Activated CD4-positive, alpha-beta T cell treated with anti-CD3 and anti-CD28 coated beads, Interleukin-2, amount 50 U/mL, for 16 hours (primary cell): ENCODE results near the gene SMG6.
A peak's percentile ranks its signal among the peaks of the same experiment; 100 is the strongest.

Experiments used
- DNase-seq: peaks from one replicate; pipeline ENCODE4 v3.0.0-alpha.2; 2020

SMG6 gene

GRCh38 chr17:2056206-2057174 is 247.1 kb downstream of the SMG6 start:
- peak; percentile 43 for DNase-seq

- DNase-seq = no peak
Observed at GRCh38 chr17:2055292-2056205, 248.0 kb downstream of the SMG6 start.

DNA sequence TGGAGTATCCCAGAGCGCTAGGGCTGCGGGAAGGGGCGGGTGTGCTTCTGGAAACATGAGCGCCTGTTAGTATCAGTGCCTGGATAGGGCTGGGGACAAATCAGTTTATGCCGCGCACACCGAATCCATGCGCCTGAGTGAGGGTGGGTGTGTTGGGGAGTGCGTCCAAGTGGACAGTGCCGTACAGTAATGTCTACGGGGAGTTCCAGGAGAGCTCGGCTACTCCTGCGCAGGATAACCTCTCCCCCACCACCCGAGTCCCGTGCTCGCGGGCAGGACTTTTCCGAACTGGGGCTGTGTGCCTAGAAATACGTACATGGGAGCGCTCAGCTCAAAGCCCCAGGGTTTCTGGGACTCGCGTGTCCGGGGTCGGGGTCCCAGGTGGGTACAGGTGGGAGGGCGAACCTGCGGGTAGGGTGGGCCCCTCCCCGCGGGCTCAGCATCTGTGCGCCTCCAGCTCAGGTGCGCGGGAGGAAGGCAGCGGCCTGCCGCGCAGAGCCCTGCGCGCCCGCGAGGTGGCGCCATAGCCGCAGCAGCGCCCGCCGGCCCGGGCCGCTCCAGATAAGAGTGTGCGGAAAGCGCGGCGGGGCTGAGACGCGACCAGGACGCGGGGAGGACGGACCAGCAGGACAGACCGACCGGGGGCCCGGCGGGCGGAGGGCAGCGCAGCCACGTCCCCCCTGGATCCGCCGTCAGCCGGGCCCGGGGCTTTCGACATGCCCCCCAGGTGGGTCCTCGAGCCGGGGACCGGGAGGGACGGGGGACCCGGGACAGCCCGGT is 248.9 kb downstream of the SMG6 start, which contains the start of gene HIC1:
Gene HIC1 (plus strand): TSS at position 592 of the 780 bp plus-strand sequence. CDS start 1,588 bp downstream, outside the sequence.
- peak; percentile 74 for DNase-seq

DNA sequence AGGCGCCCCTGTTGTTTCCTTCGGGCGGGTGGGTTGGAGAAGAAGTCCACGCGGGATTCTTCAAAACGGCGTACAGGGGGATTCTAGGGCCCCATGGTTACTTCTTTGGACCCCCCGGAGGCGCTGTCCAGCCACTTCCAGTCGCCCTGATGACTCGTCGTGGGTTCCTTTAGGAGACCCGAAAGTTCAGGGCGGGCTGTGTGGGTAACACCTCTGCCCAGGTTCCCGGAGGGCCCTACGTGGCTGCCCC is 249.4 kb downstream of the SMG6 start:
- no peak for DNase-seq

DNA sequence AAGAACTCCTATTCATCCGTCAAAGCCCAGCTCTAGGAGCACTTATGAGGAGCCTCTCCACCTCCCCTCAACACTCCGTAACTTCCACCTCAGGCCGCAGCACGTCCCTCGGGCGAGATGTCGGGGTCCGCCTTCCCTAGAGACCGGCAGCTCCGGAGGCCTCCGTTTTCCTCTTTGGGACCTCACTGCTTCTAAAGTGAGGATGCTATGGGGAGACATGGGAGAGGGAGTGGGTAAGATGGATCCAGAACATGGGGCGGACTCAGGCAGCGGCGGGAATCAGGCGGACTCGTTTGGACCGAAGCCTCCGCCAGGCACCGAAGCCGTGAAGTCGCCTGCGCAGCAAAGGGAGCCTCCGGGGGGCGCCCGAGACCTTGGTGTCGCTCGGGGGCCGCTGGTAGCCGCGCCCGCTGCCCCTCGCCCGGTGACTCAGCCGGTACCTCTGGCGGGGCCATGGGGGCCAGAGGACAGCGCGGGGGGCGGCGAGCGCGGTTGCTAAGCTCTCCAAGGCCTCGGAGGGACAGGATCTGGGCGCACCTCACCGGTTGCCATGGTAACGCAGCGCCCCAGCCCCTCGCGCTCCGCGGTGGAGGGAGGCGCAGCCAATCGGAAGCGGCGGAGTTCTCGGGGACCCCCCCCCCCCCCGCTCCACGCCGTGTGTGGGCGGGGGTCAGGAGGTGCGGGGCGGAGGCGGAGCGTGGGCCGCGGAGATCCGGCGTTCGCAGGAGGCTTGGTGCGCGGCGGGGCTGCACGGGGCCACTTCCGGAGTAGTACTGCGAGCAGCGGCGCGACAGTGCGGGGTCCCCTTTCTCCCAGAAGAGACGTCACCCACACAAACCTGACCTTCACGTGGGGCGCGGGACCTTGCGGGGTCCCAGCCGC is 250.0 kb downstream of the SMG6 start:
- DNase-seq = peak; percentile 57

DNA sequence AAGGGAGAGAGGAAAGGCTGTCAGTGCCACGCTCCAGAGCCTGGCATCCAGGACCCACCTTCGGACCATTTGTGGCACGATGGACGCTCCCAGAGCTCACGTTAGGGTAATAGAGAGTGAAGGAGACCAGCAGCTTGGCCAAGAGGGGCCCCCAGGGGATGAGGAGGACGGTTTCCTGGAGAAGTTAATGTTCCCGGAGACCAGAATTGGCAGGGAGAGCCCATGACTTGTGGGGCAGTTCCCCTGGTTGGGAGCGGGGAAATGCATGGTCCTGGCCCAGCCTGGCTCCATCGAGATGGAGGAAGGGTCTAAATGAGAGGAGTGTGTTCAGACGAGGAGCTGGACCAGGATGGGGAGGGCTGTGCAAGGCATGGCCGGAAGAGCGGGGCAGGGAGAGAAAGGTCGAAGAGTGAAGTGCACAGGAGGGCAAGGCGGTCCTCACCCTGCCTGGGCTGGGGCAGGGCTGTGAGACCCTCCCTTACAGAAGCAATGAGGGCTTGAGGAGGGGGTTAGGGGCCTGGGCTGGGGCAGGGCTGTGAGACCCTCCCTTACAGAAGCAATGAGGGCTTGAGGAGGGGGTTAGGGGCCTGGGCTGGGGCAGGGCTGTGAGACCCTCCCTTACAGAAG is 251.5 kb downstream of the SMG6 start:
- no peak for DNase-seq

DNA sequence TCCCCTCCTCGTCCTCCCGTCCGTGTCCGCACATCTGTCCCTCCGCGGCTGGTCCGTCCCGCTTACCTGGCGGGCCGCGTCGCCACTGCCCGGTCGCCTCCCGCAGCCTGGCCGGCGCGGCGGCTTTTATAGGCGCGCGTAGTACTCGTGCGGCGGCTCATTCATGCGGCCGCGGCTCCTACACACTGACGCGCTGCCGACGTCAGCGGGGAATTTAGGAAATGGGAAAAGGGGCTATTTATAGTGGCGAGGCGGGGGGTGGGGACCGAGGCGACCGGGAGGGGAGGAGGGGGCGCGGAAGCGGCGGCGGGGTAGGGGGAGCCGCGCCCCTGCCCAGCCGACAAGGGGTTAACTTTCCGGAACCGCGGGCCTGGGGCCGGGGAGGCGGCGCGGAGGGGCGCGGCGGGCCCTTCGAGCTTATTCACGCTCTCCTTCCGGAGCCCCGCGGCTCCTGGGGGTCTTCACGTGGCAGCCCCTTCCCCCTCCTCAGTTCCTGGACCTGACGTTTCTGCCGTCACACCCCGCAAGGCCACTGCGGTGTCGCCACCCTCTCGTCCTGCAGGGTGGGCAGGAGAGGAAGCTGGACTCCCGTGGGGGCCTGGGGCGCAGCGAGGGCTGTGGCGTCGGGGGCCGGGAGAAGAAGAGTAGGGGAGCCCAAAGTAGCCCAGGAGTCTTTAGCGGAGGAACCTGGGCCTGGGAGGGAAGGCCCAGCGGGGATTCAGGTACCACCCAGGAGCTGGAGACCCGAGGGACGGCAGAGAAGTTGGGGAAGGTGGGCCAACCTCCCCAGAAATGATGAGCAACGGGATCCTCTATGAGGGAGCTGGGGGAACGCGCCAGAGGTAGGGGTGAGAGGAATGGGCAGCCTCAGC is 252.3 kb downstream of the SMG6 start:
- DNase-seq = no peak

GRCh38 chr17:2050300-2051060 is 253.1 kb downstream of the SMG6 start:
- peak; percentile 48 for DNase-seq

DNA sequence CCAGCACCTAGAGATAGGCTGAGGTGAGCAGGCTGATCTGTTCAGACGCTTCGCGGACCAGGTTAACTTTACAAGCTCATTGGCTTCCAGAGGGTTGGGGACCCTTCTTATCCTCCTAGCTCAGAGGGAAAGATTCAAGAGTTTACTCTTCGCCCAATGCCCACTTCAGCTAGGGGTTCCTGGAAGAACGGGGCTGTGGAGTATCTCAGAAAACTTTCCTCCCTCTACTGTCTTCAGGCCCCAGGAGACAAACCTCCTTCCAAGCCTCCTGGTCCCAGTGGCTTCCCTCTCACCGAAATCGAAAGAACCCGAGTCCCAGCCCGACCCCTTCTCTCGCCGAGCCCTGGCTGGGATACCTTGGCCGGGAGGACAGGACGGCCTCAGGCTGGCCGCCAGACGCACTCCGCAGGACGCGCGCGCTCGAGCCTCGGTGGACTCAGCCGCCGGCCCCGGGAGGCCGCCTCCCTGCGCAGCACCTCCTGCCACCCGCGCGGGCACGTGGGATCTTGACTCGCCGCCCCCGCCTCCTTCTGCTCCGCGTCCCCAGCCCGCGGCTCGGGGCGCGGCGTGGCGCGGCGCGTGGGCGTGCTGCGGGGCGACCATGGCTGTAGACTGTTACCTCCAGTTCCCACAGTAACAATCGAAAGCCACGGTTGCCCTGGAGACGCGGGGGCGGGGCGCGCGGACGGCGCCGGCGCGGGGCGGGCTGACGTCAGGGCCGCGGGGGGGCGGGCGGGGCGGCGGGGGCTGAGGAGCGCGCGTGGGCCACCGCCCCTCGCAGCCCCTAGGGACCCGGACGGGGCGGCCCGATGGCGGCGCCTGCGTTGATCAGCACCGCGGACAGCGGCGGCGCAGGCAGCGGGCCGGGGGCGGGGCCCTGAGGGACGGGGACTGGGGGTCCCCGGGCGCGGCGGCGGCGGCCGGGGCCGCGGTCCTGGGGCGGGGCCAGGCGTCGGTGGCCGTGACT is 254.0 kb downstream of the SMG6 start:
- peak; percentile 81 for DNase-seq

DNA sequence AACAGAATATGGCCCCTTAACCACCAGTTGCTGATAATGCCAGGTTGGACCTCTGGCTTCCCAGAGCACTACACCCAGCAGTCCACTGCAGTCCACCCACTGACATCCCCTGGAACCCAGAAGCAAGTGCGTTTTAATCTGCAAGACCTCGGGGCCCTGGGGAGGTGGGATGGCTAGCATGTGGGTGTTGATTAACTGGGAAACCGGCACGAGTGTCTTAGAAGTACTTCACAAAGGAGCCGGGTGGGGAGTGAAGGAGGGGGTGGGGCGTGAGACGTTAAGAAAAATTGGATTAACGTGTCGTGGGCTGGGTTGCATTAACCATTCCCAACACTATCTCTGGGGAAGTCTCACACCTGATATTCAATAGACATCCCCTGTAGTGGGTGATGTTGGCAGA is 254.8 kb downstream of the SMG6 start:
- no peak for DNase-seq

DNA sequence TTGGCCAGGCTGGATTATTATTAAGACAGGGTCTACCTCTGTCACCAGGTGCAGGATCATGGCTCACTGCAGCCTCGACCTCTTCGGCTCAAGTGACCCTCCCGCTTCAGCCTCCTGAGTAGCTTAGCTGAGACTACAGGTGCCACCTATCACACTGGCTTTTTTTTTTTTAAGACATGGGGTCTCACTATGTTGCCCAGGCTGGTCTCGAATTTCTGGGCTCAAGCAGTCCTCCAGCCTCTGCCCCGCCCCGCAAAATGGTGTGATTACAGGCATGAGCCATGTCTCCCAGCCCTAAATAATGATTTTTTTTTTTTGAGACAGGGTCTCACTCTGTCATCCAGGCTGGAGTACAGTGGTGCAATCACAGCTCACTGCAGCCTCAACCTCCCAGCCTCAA is 256.0 kb downstream of the SMG6 start:
- DNase-seq = no peak

DNA sequence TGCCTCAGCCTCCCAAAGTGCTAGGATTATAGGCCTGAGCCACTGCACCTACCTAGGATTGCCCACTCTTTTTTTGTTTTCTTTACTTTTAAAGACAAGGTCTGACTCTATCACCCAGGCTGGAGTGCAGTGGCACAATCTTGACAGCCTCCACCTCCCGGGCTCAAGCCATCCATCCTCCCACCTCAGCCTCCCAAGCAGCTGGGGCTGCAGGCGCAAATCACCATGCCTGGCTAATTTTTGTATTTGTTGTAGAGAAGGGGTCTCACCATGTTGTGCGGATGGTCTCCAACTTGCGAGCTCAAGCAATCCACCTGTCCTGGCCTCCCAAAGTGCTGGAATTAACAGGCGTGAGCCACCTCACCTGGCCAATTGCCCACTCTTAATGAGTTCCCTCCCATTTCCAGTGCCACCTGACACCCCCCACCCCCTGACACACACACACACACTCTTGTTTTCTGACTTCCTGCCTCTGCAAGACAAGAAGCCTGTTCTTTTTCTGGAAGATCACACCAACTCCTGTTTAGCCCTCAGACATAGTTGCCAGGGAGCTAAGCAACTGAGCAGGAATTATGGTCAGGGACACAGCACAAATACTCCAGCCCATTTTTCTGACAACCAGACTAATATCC is 259.2 kb downstream of the SMG6 start:
- DNase-seq = no peak

DNA sequence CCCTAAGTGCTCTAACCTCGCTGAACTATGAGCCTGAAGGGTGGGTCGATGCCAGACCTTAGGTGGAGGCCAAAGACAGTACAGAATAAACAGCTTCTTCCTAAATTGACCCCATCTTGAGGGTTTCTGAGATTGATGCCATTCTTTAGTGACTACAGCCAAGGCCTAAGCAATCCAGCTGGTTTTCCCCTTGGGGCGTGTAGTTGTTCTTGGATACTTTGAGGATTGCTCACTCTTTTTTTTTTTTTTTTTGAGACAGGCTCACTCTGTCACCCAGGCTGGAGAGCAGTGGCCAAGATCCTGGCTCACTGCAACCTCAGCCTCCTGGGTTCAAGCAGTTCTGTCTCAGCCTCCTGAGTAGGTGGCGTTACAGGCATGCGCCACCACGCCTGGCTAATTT is 259.8 kb downstream of the SMG6 start:
- DNase-seq = no peak

DNA sequence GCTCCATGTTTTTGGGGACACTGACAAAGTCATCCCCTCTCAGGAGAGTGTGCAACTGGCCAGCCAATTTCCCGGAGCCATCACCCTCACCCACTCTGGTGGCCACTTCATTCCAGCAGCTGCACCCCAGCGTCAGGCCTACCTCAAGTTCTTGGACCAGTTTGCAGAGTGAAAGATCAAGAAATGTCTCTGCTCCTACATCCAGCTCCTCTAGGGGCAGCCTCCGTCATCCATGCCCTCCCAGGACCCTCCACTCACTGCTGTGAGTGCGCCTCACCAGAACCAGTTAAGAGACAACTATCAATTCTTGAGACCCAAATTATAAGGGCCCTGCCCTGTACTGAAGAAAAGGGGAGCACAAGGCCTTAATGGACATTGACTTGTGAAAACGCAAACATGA is 260.7 kb downstream of the SMG6 start:
- no peak for DNase-seq

GRCh38 chr17:2042390-2042847 is 261.2 kb downstream of the SMG6 start:
- DNase-seq = no peak

- peak; percentile 97 for DNase-seq
Observed at GRCh38 chr17:2041561-2042389, 261.8 kb downstream of the SMG6 start, which contains the start of gene OVCA2. Gene OVCA2, plus strand, starts transcription at chr17:2042022. Its CDS starts 26 bp downstream, at chr17:2042048.
